Right renal cortex interstitium (tissue), 3 donors: ENCODE results near the gene PRDM16. TPM values are rescaled to one million over a fixed set of nuclear protein-coding genes. Genes with fewer than 3 reads are reported as not detected.

Source experiments
- DNase-seq, 3 donors: peaks; one replicate each; pipeline ENCODE4 v3.0.0-alpha.2; 2013; ENCODE audit warnings: low read depth in 3 of 3, low spot score in 2 of 3
- polyA plus RNA-seq, 3 donors: library from polyadenylated mRNA; unstranded; fragments of 120-200 nt; gene quantifications; one replicate each; pipeline ENCODE4 v1.2.1, GENCODE V29; 2013; ENCODE audit not compliant: insufficient read length in 3 of 3

PRDM16 gene
- polyA plus RNA-seq, 3 donors, result 4.8 to 6.6 (median 6.4) TPM

DNA sequence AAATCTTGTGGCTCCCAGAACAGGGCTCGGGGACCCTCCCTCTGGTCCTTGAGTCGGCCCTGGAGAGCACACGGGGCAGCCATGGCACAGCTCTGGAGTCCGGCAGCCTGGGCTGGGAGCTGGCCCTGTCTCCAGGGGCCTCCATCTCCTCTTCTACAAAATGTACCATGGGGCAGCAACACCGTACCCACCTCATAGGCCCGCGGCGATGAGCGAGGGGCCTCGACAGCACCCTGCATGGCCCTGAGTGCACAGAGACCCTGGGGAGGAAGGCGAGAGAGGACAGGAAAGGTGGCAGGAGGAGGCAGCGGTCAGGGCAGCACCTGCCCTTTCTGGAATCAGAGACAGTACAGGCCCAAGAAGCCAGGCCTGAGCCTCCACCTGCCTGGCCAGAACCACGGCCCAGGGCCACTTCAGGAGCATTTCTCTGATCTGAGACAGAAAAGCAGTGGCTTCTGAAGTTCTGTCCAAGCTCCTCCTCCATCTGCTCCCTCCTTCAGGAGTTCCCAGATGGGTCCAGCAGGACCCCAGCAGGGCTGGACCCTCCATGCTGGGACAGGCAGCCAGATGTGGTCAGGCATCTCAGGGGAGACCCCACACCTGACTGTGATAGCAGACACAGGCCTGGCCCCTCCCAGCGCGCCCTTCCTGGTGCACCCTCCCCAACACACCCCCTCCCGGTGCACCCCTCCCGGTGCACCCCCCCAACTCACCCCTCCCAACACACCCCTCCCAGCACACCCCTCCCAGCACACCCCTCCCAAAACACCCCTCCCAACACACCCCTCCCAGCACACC lies 309.6 kb downstream of the PRDM16 start:
- DNase-seq, result no peak

DNA sequence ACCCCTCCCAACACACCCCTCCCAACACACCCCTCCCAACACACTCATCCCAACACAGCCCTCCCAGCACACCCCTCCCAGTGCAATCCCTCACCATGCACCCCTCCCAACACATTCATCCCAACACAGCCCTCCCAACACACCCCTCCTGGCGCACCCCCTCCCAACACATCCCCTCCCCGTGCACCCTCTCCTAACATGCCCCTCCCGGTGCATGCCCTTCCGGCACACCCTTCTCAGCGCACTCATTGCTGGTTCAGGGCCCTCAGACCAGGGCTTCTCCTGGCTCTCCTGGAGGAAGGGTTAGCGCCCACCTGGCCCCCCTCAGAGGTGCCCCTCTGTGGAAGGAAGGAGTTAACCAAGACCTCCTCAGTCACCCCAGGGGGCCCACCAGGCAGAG lies 310.9 kb downstream of the PRDM16 start:
- no peak for DNase-seq

DNA sequence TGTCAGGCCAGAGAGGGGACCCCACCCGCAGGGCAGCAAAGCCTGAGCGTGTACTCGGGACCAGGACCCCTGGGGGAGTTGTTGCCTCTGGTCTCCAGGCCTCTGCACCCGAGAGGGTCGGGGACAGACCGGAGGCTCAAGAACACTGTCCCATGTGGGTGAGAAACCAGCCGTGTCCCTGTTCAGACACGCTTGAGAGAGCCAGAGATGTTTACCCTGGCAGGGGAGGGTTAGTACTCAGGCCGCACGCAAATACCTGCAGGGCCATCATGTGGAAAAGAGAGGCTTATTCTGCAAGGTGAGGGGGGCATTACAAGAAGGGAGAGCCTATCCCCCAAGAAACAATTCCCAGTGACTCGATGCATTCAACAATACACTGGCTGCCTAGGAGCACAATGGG lies 311.5 kb downstream of the PRDM16 start:
- DNase-seq, result peak in 1 of 3 donors; percentile 56

DNA sequence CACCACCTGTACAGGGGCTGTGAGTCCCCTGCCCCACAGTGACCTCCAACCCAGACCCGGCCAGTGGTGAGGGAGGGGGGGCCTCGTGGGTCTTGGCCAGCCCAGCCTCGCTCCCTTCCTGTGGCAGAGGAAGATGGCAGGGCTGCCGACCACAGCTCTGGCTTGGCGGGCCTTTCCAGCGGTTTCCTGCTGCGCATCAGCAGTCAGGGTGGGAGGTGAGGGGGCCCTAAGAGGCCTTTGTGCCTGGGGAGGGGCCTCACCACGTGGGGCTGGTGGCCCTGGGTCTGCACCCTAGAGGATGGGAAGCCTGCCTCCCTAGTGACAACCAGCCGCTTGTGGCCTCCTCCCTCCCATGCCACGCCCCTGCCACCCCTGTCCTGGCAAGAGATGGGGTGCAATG lies 312.9 kb downstream of the PRDM16 start:
- no peak for DNase-seq

DNA sequence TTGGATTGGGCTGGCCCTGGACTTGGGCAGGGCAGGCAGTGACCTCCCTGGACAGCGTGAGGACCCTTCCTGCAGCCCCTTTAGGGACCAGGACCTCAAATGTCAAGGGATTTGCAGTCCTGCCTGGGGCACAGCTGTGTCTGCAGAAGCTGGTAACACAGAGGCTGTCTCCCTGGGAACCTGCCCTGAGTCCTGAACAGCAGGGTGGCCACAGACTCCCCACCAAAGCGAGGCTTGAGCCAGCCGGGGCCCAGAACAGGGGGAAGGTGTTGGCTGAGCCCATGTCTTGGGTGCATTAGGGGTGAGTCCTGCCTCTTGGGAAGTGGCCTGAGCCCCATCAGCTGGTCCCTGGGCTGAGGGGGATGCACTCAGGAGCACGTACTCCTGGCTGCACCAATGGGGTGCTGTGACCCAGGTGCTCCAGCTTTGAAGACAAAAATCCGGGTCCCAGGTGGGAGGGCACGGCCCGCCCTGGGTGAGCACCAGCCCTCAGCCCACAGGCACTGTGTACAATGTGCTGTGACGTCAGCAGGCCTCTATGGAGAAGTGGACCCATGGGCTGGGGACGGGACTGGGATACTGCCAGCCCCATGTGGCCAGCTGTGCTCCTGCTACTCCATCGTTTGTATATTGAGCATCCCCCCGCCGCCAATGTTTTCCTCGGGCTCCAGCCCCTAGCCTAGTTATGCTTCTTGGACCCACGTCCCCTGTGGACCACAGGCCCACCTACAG lies 313.5 kb downstream of the PRDM16 start:
- no peak for DNase-seq

DNA sequence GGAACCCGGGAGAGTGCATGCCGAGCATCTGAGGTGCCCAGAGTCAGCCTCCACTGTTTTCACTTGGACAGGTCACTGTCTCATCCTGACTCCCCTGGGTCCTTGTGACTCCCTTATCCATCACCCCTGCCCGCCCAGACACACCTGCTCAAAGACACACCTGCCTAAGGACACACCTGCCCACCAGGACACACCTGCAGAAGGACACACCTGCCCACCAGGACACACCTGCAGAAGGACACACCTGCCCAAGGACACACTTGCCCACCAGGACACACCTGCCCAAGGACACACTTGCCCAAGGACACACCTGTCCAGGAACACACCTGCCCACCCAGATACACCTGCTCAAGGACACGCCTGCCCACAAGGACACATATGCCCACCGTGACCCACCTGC lies 314.7 kb downstream of the PRDM16 start:
- DNase-seq, result no peak

DNA sequence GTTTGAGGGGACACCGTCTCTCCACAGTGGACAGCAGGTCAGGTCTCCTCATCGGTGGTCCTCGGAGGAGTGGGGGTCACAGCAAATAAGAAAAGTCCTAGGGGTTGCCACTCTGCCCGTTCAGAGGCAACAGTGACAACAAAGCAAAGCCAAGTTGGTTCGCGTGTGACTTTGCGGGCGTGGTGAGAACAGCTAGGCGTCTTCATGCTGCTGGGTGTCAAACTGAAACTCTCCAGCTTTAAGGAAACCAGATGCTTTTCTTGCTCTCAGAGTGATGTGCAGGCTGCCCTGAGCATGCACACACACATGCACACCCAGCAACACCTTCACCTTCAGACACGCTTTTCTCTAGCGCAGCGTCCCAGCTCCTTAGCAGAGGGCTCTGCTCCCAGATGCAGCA lies 315.4 kb downstream of the PRDM16 start:
- DNase-seq, result no peak

DNA sequence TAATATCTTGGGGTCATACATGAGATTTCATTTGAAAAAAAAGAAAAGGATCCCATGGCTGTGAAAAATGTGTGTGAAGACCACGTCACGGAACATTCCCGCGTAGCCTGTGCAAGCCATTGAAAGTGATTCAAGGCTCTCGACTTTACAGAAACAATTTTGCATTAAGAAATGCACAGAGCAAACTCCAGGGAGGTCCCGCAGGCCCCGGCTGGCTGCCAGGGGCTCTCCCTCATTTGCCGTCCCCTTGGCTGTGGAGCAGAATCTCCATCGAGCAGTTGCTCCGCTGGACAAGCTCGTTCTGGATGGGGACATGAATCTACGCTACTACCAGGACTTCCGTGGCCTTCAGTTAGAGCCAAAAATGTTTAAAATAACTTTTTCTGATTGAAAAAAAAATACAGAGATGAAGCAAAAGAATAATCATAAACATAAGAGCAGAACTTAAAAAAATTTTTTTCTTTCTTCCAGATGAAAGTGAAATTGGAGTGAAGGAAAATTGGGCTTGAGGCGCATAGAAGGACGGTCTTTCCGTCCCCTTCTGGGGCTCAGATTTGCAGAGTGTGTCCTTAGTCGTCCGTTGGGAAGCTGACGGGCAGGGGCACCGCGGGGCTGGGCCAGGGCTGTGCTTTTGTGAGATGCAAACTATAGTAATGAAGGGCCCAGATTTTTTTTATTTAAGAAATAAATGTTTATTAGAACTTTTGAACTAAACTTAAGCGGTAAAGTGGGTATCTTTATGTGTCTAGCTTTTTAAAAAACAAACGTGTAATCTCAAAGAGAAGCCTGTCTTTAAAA lies 317.4 kb downstream of the PRDM16 start:
- no peak for DNase-seq

DNA sequence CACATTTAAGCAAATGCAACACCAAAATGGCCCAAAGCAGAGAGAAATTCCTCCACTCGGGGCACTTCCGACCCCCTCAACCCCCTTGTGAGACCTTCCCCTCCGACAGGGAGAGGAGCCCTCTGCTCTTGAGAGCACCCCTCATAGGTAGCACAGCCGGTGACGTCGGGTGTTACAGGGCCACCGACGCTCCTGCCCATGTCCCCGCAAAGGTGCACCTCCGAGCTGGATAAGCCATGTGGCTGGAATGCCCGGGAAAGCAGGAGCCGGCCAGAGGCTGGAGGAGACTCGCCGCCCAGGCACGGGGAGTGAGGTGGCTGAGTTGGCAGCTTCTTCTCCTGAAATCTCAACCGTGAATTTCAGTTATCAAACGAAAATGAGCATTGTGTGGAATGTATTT lies 318.4 kb downstream of the PRDM16 start:
- DNase-seq, result no peak

DNA sequence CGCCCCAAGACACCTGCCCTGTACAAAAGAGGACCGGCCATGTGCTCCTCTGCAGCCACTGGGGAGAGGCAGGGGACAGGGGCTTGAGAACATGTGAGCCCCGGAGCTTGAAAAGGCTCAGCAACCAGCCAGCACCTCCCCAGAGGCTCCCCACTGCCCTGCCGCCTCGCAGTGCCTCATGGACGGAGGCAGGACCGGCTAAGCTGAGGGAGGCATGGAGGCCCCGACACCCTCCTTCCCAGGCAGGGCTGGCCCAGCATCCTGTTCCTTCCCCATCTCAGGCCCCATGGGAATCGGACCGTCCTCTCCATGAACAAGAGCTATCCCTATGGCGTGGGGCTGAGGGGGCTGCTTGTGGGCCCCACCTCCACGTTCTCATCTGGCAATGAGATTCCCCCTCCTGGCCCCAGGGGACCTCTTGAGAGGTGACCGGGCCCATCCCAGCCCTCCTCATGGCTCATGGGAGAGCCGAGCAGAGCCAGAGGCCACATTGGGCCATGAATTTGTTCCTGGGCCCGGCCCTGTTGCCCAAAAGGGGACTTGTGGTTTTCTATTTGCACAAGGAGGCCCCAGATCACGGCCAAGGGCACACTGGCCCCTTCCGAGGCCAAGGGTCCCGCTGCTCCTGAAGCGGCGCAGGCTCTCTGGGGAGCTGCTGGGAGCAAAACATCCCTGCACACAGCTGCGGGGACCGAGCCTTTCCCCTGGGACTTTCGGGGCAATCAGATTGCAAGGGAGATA lies 320.3 kb downstream of the PRDM16 start:
- DNase-seq, result no peak

DNA sequence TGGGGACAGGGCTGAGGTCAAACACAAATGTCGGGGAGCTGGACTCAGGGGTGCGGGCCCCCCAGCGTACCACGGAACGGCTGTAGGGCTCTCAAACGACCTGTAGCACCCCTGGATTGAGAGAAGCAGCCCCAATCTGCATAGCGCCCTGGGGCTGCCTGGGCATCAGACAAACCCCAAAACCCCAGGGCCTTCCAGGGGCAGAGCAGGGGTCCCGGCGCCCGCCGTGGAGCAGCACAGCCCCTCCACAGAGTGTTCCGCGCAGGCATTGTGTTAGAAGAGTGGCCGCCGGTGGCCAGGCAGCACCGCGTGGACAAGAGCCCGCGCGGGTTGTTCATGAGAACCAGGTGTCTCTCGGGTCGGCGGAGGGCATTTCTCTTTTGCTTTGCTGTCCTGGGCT lies 321.3 kb downstream of the PRDM16 start:
- no peak for DNase-seq

DNA sequence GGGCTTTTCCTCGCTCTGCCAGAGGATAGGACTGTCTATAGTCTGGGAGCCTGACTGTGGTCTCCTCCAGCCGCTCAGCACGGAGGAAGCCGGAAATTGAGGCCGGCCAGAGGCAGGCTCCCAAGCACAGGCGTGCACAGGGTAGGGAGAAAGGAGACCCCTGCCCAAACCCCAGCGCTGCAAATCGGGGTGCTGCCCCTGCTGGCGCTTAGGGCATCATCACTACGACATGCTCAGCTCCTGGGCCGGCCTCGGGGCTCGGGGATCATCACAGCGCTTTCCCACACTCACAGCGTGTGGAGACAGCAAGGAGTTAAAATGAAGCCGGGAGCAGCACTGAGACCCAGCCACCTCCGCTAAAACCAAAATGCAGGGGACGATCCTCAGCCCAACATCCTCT lies 322.7 kb downstream of the PRDM16 start:
- no peak for DNase-seq

DNA sequence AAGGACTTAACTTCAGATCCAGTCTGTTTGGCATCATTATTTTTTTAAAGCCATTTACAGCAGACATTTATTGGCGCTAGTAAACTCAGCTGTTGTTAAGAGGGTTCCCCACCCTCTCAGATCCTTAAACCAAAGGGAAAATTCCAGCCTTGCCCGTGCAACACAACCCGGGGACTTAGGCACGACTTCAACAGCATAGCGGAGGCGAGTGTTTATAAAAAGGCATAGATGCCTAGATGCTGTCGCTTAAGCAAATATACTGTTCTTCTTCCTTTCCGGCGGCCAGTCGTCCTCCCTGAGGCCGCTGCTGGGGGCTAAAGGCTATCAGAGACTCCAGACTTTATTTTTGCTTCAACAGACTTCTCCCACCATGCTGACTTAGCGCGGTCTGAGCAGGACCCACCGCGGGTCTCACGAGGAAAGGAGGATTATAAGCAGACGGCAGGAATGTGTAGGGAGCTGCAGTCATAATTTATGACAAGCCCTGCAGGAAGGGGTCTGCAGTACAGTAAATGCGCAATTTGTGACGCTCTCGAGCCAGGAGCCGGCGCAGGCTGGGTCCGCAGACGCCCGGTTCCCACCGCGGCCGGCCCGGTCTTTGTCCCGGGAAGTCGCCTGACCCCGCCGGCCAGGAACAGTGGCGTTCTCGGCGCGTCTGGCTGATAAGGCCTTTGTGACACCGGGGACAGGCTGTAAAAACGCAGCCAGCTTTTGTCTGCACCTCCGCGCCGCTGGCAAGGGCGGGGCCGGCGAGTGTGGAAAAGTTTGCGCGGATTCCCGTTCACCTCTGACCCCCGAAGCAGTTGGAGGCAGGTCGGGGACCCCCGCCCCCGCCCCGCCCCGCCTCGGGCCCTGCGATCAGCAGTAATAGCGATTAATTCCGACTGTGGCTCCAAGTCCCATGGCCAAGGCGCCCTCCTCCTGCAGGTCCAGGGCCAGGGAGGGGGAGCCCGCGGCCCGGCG lies 324.3 kb downstream of the PRDM16 start:
- peak in 1 of 3 donors; percentile 43 for DNase-seq

DNA sequence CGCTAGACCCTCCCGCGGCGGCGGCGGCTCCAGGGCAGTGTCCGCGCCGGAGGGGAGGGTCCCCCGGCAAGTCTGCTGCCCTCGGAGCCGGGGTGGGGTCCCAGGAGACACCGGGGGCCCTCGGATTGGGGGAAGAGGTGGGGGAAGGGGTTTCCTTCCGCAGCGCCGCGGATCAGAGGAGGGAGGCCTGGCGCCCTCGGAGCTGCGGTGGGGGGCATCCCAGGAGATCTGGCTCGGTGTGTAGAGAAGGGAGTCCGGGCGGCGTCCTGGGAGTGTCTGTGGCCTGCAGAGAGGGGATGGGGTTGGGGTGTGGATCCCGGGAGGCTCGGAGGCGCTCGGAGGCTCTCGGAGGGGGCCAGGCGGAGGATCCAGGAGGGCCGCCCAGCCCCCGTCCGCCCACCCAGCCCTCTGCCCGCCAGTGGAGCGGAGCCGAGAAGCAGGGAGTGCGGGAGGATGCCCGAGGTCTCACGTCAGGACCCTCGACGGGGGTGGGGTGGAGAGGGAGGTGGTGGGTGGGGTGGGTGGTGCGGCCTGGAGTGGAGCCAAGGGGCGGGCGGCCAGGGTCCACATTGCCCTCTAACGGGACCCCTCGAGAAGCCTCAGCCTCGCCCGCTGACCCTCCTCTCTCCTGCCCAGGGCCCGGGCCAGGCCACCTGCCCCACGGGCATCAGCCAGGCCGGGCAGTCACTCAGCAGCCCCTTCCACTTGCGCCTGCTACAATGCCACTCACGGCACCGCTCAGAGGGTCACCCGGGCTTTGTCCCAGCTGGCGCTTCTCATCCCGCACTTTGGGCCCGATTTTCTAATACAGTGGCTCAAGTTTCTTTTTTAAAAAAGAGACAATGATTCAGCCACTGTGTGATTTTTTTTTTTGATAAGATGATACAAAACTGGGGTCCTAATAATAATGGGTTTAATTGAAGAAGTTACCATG lies 325.3 kb downstream of the PRDM16 start:
- DNase-seq, result no peak

DNA sequence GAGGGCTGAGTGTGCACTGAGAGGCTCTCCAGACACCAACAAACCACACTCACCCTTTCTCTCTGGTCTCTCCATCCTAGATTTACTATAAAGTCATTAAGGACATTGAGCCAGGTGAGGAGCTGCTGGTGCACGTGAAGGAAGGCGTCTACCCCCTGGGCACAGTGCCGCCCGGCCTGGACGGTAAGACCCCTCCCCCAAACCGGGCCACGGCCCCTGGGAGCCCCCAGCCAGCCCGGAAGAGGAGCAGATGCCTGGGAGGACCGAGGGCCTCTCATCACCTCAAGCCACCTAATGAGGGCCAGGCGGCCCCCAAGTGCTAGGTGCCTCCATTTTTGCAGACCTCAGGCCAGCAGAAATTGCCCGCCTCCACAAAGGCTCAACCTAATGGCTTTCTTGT lies 327.4 kb downstream of the PRDM16 start:
- DNase-seq, result no peak

DNA sequence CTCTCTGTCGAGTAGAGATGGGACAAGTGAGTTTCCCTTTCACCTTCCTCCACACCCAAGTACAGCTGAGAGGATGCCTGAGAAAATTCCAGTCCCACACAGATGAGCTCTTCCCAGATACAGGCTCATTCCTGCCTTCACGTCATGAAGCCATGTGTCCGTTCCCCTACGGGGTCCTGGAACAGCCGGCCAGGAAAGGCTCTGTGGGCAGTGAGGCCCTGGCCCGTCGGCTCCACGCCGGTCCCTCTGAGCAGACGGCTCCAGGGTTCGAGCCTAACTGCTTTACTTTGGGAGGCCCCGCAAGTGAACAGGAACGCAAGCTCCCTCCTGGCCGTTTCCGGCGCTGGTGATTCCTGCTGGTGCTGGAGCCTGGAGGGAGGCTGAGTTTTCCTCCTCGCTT lies 328.3 kb downstream of the PRDM16 start:
- no peak for DNase-seq

DNA sequence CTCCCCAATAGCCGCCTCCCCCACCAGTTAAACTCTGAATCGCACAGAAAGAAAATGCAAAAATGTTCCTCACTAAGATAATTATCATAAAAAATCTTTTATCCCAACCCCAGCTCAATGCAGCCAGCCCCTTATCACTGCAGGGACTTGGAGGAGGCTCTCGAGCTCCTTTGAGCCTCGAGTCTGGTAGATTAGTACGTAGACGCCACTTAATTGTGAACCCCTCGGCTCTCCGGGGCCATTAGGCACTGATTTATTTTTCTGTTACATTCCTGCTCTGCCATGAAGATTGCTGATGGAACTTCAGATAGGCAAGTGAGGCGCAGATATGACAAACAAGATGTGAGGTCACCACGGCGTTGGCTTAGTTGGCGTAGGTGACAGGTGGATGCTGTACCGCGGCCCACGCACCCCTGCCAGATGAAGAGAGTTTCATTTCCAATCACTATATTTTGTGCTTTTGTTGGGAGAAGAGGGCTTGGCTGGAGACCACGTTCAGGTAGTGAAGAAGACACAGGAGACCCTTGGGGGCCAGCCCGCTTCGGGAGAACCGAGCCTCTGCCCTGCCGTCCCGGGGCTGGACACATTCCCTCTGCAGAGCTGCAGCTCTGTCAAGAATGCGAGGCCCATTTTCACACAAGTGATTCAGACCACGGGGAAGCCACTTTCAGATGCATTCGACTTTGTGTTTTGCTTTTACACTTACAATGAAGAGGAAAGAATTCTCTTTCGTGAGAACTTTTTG lies 329.6 kb downstream of the PRDM16 start:
- no peak for DNase-seq

DNA sequence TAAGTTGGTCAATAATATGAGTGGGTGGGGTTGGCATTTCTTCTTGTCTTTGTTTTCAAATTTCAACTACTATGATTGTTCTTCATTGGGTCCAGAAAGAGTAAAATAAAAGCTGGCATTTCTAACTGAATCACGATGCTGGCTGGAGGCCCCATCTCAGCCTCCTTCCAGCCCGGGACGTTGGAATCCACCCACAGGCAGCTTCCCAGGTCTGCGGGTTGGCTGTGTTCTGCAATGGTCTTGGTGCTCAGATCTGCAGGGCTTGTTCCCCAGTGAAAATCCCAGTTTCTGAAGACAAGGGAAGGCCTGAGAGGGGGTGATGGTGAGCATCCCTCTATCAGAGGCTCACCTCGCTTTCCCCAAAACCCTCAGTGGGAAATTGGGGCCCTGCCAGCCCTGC lies 330.7 kb downstream of the PRDM16 start:
- DNase-seq, result no peak
